K562 (cell line): ENCODE measurements around the gene CD96.

Source experiments
- EZH2 ChIP-seq: IDR thresholded peaks from 2 replicates; pipeline ENCODE4 v1.6.1; 2012; ENCODE audit warnings: low read depth, mild to moderate bottlenecking, inconsistent platforms, low read length, borderline replicate concordance
- HMG20A ChIP-seq: fragments of 450-650 bp; formaldehyde crosslinking; conservative IDR thresholded peaks from 2 replicates; pipeline ENCODE4 v1.4.0; 2020; ENCODE audit warnings: mild to moderate bottlenecking, mixed read lengths
- NONO ChIP-seq, 2 experiments: fragments of 200-400 bp in 1 of 2; fragments of 450-650 bp in 1 of 2; formaldehyde crosslinking in 1 of 2; IDR thresholded peaks; 2 replicates each; pipeline ENCODE4 v1.6.1; 2017; ENCODE audit warnings: low read depth in 2 of 2, mild to moderate bottlenecking in 2 of 2, moderate library complexity in 2 of 2, low read length in 1 of 2
- POLR2A ChIP-seq: fragments of 450-650 bp; conservative IDR thresholded peaks from 2 replicates; pipeline ENCODE4 v1.6.1; 2016
- ZFX ChIP-seq: sonication (generic); formaldehyde crosslinking; IDR thresholded peaks from 2 replicates; pipeline ENCODE4 v1.8.0; 2022; ENCODE audit warnings: mild to moderate bottlenecking, missing genetic modification reagents, moderate library complexity
- ZNF311 ChIP-seq: fragments of 250-450 bp; sonication (Bioruptor Pico); IDR thresholded peaks from 2 replicates; pipeline ENCODE4 v1.4.0; 2020; ENCODE audit warnings: mild to moderate bottlenecking, moderate library complexity
- TF ChIP-seq, protein P1 (sequence below): fragments of 250-450 bp; sonication (Bioruptor Pico); IDR thresholded peaks from 2 replicates; pipeline ENCODE4 v1.5.0; 2021
- TF ChIP-seq, protein P2 (sequence below): fragments of 150-350 bp; conservative IDR thresholded peaks from 2 replicates; pipeline ENCODE4 v1.6.1; 2014; ENCODE audit warnings: low read length
- TF ChIP-seq, protein P3 (sequence below), 3 experiments: fragments of 200-800 bp in 1 of 3; fragments of 250-450 bp in 1 of 3; fragments of 450-650 bp in 1 of 3; sonication (Bioruptor Pico) in 1 of 3; sonication (Bioruptor generic) in 1 of 3; formaldehyde crosslinking in 1 of 3; IDR thresholded peaks; 2 replicates each; pipeline versions ENCODE4 v1.6.1 to v1.8.0; 2016 to 2022; ENCODE audit warnings: mild to moderate bottlenecking in 2 of 3, missing genetic modification characterization in 2 of 3, missing compliant biosample characterization in 1 of 3, moderate library complexity in 1 of 3
- TF ChIP-seq, protein P4 (sequence below): fragments of 250-450 bp; sonication (Bioruptor Pico); IDR thresholded peaks from 2 replicates; pipeline ENCODE4 v1.4.0; 2020; ENCODE audit warnings: mild to moderate bottlenecking, moderate library complexity

DNA sequence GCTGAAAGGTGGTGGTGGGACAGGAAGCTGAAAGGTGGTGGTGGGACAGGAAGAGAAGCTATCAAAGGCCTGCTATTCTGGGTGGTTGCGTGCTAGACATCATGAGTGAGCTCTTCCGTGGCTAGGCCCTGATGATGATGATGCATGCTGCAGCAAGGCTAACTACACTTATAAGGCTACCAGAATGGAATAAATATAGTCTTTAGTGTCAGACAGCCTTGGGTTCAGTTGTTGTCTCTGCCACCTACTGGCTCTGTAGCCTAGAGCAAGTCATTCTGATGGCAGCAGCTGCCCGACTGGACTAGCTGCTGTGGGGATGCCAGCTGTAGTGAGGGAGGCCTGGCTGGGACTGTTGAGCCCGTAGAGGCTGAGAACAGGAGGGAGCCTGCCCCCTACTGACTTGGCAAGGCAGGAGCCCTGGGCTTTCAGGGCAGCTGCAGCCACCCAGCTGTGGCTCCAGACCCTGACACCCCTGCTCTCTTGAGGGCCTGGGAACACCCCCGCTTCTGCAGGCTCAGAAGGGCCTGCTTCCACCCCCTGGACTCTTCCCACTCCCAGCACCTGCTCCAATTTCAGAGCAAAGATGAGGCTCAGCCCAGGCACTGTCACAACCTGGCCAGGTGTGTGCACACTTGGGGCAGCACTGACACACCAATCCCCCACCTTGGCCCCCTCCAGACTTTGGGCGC is 74.6 kb downstream of the CD96 start:
- TF ChIP-seq, protein P1, sequence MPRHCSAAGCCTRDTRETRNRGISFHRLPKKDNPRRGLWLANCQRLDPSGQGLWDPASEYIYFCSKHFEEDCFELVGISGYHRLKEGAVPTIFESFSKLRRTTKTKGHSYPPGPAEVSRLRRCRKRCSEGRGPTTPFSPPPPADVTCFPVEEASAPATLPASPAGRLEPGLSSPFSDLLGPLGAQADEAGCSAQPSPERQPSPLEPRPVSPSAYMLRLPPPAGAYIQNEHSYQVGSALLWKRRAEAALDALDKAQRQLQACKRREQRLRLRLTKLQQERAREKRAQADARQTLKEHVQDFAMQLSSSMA (CRISPR knock-in tag): no peak
- TF ChIP-seq POLR2A (no peak), ZFX (CRISPR knock-in tag) (no peak), NONO (IDR thresholded peaks at IDR 0.05; ENCODE audit: low read depth in 2 of 2, low read length in 1 of 2) (no peak), HMG20A (no peak), ZNF311 (CRISPR knock-in tag) (no peak), EZH2 (no peak)
- TF ChIP-seq, protein P2, sequence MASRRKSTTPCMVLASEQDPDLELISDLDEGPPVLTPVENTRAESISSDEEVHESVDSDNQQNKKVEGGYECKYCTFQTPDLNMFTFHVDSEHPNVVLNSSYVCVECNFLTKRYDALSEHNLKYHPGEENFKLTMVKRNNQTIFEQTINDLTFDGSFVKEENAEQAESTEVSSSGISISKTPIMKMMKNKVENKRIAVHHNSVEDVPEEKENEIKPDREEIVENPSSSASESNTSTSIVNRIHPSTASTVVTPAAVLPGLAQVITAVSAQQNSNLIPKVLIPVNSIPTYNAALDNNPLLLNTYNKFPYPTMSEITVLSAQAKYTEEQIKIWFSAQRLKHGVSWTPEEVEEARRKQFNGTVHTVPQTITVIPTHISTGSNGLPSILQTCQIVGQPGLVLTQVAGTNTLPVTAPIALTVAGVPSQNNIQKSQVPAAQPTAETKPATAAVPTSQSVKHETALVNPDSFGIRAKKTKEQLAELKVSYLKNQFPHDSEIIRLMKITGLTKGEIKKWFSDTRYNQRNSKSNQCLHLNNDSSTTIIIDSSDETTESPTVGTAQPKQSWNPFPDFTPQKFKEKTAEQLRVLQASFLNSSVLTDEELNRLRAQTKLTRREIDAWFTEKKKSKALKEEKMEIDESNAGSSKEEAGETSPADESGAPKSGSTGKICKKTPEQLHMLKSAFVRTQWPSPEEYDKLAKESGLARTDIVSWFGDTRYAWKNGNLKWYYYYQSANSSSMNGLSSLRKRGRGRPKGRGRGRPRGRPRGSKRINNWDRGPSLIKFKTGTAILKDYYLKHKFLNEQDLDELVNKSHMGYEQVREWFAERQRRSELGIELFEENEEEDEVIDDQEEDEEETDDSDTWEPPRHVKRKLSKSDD: no peak
- TF ChIP-seq, protein P3, sequence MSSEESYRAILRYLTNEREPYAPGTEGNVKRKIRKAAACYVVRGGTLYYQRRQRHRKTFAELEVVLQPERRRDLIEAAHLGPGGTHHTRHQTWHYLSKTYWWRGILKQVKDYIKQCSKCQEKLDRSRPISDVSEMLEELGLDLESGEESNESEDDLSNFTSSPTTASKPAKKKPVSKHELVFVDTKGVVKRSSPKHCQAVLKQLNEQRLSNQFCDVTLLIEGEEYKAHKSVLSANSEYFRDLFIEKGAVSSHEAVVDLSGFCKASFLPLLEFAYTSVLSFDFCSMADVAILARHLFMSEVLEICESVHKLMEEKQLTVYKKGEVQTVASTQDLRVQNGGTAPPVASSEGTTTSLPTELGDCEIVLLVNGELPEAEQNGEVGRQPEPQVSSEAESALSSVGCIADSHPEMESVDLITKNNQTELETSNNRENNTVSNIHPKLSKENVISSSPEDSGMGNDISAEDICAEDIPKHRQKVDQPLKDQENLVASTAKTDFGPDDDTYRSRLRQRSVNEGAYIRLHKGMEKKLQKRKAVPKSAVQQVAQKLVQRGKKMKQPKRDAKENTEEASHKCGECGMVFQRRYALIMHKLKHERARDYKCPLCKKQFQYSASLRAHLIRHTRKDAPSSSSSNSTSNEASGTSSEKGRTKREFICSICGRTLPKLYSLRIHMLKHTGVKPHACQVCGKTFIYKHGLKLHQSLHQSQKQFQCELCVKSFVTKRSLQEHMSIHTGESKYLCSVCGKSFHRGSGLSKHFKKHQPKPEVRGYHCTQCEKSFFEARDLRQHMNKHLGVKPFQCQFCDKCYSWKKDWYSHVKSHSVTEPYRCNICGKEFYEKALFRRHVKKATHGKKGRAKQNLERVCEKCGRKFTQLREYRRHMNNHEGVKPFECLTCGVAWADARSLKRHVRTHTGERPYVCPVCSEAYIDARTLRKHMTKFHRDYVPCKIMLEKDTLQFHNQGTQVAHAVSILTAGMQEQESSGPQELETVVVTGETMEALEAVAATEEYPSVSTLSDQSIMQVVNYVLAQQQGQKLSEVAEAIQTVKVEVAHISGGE (CRISPR knock-in tag; IDR thresholded peaks at IDR 0.05): no peak
- TF ChIP-seq, protein P4, sequence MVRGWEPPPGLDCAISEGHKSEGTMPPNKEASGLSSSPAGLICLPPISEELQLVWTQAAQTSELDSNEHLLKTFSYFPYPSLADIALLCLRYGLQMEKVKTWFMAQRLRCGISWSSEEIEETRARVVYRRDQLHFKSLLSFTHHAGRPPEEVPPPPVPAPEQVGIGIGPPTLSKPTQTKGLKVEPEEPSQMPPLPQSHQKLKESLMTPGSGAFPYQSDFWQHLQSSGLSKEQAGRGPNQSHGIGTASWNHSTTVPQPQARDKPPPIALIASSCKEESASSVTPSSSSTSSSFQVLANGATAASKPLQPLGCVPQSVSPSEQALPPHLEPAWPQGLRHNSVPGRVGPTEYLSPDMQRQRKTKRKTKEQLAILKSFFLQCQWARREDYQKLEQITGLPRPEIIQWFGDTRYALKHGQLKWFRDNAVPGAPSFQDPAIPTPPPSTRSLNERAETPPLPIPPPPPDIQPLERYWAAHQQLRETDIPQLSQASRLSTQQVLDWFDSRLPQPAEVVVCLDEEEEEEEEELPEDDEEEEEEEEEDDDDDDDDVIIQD (CRISPR knock-in tag): no peak
